Measurements from ENCODE around the gene SLC35A1. TPM values are rescaled to one million over a fixed set of nuclear protein-coding genes. Genes with fewer than 3 reads are reported as not detected.

SLC35A1 gene, protein sequence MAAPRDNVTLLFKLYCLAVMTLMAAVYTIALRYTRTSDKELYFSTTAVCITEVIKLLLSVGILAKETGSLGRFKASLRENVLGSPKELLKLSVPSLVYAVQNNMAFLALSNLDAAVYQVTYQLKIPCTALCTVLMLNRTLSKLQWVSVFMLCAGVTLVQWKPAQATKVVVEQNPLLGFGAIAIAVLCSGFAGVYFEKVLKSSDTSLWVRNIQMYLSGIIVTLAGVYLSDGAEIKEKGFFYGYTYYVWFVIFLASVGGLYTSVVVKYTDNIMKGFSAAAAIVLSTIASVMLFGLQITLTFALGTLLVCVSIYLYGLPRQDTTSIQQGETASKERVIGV
- 11.6 TPM for total RNA-seq
- long read RNA-seq, transcript SLC35A1-201 (8 exons, 1,851 nt) = major isoform, 18 of 23 reads
- long read RNA-seq, partial matches to known transcripts = 0 of 23 reads
- long read RNA-seq, other reads (novel, unspliced or antisense) = 5 of 23 reads

DNA sequence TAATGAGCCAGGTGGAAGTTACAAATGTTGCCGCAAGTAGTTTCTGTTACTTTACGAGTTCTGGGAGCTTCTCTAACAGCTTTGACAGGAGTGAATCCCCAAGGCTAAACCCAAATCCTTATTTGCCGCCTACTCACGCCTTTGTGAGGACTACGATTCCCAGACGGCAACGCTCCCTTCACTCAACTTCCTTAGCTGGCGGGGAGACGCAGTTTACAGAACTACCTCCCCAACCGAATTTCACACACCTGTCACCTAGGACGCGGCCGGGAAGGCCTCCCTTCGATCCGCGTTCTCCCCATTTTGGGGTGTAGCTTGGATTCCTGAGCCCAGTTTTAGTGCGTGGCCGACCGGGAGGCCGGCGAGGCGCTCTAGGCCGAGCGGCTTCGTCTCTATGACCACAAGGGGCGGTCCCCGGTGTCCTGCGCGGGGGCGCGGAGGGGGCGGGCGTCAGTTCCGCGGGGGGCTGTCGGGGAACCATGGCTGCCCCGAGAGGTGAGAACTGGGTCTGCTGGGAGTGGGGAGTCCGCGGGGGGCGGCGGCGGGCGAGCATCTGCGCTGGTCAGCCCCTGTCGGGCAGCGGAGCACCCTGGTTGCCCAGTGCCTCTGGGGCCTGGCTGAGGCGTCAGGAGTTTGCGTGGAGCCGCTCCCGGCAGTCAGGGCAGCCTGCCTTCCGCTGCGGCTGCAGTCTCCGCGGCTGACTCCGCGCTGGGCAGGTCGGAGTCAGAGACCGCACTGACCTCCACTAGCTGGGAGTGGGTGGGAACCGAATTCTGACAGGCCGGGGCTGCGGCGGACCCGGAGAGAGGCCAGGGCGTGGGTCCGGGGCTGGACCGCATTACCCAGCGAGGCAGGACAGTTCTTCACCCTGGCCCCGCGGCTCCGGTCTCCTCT is at the start of gene SLC35A1:
TSS of gene SLC35A1 (plus strand) at position 450 of the 894 bp plus-strand sequence. CDS start at position 480, 30 bp downstream.
- peak; percentile 87 for DNase-seq
- TF ChIP-seq CTCF (IDR thresholded peaks at IDR 0.05; ENCODE audit: borderline replicate concordance) = peak; percentile 54
- no peaks in the 10 kb centered on the region for H3K9me3 ChIP-seq (replicated peaks)
- intact Hi-C loops (cut with micrococcal nuclease) = loop anchor here (10.0 kb wide), 1 partner anchor 252 kb away; no protein-coding TSS in a partner anchor
- peak within 1 kb of the TSS; percentile 93 for H3K4me3 ChIP-seq
- peak within 1 kb of the TSS; percentile 97 for H3K27ac ChIP-seq (replicated peaks)
- no peaks in the 10 kb centered on the region for H3K36me3 ChIP-seq
- peaks cover 29% of the 10 kb centered on the region for H3K4me1 ChIP-seq
- no peaks in the 10 kb centered on the region for H3K27me3 ChIP-seq (ENCODE audit: low read depth)

DNA sequence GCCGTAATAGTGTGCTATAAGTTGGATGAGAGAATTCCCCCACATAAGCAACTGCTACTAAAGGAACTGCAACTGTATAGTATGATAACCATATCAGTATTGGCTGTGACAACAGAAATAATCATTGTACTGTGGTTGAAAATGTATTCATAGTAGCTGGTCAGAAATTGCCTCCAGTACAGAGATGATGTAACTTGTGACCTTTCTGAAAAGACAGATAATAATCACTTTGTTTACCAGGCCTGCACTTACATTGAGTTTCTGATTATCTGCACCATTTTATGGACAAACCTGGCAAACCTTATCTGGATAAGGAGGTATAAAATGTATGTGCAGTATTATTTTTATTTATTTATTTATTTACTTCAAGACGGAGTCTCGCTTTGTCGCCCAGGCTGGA is 46.0 kb upstream of the SLC35A1 start:
- intact Hi-C loops (cut with micrococcal nuclease) = no loop called here
- no peak for TF ChIP-seq CTCF (IDR thresholded peaks at IDR 0.05; ENCODE audit: borderline replicate concordance)
- H3K9me3 ChIP-seq (replicated peaks) = no peaks in the 10 kb centered on the region
- H3K36me3 ChIP-seq = no peaks in the 10 kb centered on the region
- DNase-seq = no peak
- H3K27ac ChIP-seq (replicated peaks) = no peak overlapping the region
- no peaks in the 10 kb centered on the region for H3K4me1 ChIP-seq
- no peaks in the 10 kb centered on the region for H3K27me3 ChIP-seq (ENCODE audit: low read depth)
- H3K4me3 ChIP-seq = no peak overlapping the region

DNA sequence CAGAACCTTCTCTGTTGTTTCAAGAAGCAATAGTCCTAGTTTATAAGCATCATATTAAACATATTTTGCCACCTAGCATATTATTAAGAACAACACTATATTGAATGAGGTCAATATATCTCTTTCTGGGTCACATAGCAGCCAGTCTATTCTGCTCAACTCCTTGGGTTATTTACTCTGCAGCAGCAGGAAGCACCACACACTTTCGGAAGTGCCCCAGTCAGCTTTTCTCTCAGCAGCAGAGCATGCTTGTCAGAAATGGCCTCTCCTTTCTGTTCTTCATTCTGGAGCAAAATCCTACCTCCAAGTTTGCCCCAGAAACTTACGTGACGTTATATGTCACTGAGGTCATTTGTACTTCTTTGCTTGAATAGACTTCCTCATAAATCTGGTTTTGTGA is 42.3 kb upstream of the SLC35A1 start:
- TF ChIP-seq CTCF (IDR thresholded peaks at IDR 0.05; ENCODE audit: borderline replicate concordance) = no peak

DNA sequence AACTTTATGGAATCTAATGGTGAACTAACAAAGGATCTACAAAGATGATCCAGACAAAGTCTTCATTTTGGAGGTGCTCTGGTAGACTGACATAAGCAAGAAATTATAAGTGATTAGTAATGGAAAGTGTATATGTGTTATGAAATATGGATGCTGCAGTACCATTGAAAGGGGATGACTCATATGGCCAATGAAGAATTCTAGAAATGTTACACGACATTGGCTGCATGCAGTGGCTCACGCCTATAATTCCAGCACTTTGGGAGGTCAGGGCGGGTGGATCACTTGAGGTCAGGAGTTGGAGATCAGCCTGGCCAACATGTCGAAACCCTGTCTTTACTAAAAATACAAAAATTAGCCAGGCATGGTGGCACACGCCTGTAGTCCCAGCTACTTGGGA is 41.5 kb upstream of the SLC35A1 start:
- intact Hi-C loops (cut with micrococcal nuclease) = no loop called here
- Histone ChIP-seq H3K9me3 (replicated peaks) (no peaks in the 10 kb centered on the region), H3K27me3 (ENCODE audit: low read depth) (no peaks in the 10 kb centered on the region), H3K36me3 (no peaks in the 10 kb centered on the region), H3K27ac (replicated peaks) (no peak overlapping the region), H3K4me3 (no peak overlapping the region), H3K4me1 (no peaks in the 10 kb centered on the region)
- no peak for DNase-seq
- no peak for TF ChIP-seq CTCF (IDR thresholded peaks at IDR 0.05; ENCODE audit: borderline replicate concordance)

More for the DNA sequence above, 42.3 kb upstream of the SLC35A1 start:
- intact Hi-C loops (cut with micrococcal nuclease) = no loop called here
- Histone ChIP-seq H3K9me3 (replicated peaks) (no peaks in the 10 kb centered on the region), H3K4me3 (no peak overlapping the region), H3K36me3 (no peaks in the 10 kb centered on the region), H3K27me3 (ENCODE audit: low read depth) (no peaks in the 10 kb centered on the region), H3K4me1 (no peaks in the 10 kb centered on the region), H3K27ac (replicated peaks) (no peak overlapping the region)
- DNase-seq = no peak

GRCh38 chr6:87436435-87436834 is 36.3 kb upstream of the SLC35A1 start:
- H3K27ac ChIP-seq (replicated peaks) = no peak overlapping the region

More at GRCh38 chr6:87436435-87436834, 36.3 kb upstream of the SLC35A1 start:
- no peak for DNase-seq
- TF ChIP-seq CTCF (IDR thresholded peaks at IDR 0.05; ENCODE audit: borderline replicate concordance) = no peak
- H3K36me3 ChIP-seq = no peaks in the 10 kb centered on the region
- H3K9me3 ChIP-seq (replicated peaks) = peaks cover 3% of the 10 kb centered on the region
- intact Hi-C loops (cut with micrococcal nuclease) = no loop called here
- H3K27me3 ChIP-seq (ENCODE audit: low read depth) = no peaks in the 10 kb centered on the region
- no peaks in the 10 kb centered on the region for H3K4me1 ChIP-seq
- no peak overlapping the region for H3K4me3 ChIP-seq

Data from left ventricle myocardium inferior (tissue), 1 donor.